ENCODE data around the gene ZBTB32. TPM values are rescaled to one million over a fixed set of nuclear protein-coding genes. Genes with fewer than 3 reads are reported as not detected.

The ZBTB32 gene
- total RNA-seq, 6 donors from 2014 or later: 0.20 to 0.55 (median 0.30) TPM; not detected in 3

- Histone ChIP-seq H3K4me1 (peaks cover 7 to 15% (median 11%) of the 10 kb centered on the region in 4 donors), H3K9me3 (no peaks in the 10 kb centered on the region), H3K27ac (peak overlapping the region in 1 of 4 donors; percentile 74), H3K27me3 (no peaks in the 10 kb centered on the region), H3K4me3 (peak overlapping the region in 2 of 4 donors; percentile 51 to 77), H3K36me3 (no peaks in the 10 kb centered on the region)
- ATAC-seq (ENCODE audit: low FRiP score in 2 of 2) (no peak), DNase-seq (no peak)
- 52 to 68% methylated on average over 7 to 9 of the region's 9 CpGs for WGBS, 2 donors
- TF ChIP-seq EP300 (IDR thresholded peaks at IDR 0.05) (no peak), POLR2AphosphoS5 (IDR thresholded peaks at IDR 0.05) (no peak), POLR2A (IDR thresholded peaks at IDR 0.05) (no peak)
- TF ChIP-seq, protein P1, sequence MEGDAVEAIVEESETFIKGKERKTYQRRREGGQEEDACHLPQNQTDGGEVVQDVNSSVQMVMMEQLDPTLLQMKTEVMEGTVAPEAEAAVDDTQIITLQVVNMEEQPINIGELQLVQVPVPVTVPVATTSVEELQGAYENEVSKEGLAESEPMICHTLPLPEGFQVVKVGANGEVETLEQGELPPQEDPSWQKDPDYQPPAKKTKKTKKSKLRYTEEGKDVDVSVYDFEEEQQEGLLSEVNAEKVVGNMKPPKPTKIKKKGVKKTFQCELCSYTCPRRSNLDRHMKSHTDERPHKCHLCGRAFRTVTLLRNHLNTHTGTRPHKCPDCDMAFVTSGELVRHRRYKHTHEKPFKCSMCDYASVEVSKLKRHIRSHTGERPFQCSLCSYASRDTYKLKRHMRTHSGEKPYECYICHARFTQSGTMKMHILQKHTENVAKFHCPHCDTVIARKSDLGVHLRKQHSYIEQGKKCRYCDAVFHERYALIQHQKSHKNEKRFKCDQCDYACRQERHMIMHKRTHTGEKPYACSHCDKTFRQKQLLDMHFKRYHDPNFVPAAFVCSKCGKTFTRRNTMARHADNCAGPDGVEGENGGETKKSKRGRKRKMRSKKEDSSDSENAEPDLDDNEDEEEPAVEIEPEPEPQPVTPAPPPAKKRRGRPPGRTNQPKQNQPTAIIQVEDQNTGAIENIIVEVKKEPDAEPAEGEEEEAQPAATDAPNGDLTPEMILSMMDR (IDR thresholded peaks at IDR 0.05): no peak
These were observed 1.0 kb upstream of the ZBTB32 start for GRCh38 chr19:35703343-35703742.

DNA sequence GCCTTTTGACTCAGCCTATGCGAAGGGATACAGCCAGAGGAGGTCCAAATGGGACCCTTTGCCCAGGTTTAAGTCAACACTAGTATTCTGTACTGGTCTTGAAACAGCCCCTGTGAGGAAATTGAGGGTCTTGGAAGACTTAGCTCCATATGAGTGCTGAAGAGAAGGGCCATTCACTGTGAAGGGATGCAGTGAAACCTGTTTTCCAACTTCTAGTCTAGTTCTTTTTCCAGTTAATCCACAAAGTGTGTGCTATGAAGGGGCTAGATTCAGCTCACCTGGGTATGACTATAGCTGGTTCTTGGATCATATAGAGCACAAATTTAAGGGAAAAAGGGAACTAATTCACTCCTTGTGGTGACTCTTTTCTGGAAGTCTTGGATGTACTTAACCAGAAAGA lies 4.0 kb downstream of the ZBTB32 start:
- DNase-seq (no peak), ATAC-seq (ENCODE audit: low FRiP score in 2 of 2) (no peak)
- 56% methylated on average over 1 of the region's 1 CpG; no CpG with 5 or more reads in 1 of the 2 donors for WGBS, 2 donors
- TF ChIP-seq POLR2A (IDR thresholded peaks at IDR 0.05) (no peak), POLR2AphosphoS5 (IDR thresholded peaks at IDR 0.05) (no peak), EP300 (IDR thresholded peaks at IDR 0.05) (no peak)
- TF ChIP-seq, protein P1 (IDR thresholded peaks at IDR 0.05): no peak
- Histone ChIP-seq H3K9me3 (no peaks in the 10 kb centered on the region), H3K27ac (no peak overlapping the region), H3K4me1 (peaks cover 0 to under 1% (median 0%) of the 10 kb centered on the region in 4 donors), H3K27me3 (no peaks in the 10 kb centered on the region), H3K36me3 (no peaks in the 10 kb centered on the region), H3K4me3 (no peak overlapping the region)

GRCh38 chr19:35710784-35711723 lies 6.7 kb downstream of the ZBTB32 start:
- Histone ChIP-seq H3K9me3 (no peaks in the 10 kb centered on the region), H3K36me3 (no peaks in the 10 kb centered on the region), H3K4me3 (no peak overlapping the region), H3K4me1 (peaks cover 7 to 11% (median 8%) of the 10 kb centered on the region in 4 donors), H3K27ac (no peak overlapping the region), H3K27me3 (no peaks in the 10 kb centered on the region)
- ATAC-seq (ENCODE audit: low FRiP score in 2 of 2) (no peak), DNase-seq (no peak)
- WGBS, 2 donors: 64 to 66% methylated on average over 12 to 13 of the region's 13 CpGs
- TF ChIP-seq, protein P1 (IDR thresholded peaks at IDR 0.05): no peak
- no peak for TF ChIP-seq POLR2AphosphoS5 (IDR thresholded peaks at IDR 0.05)
- no peak for TF ChIP-seq EP300 (IDR thresholded peaks at IDR 0.05)
- TF ChIP-seq POLR2A (IDR thresholded peaks at IDR 0.05): no peak

- Histone ChIP-seq H3K27me3 (no peaks in the 10 kb centered on the region), H3K4me3 (no peak overlapping the region), H3K9me3 (no peaks in the 10 kb centered on the region), H3K4me1 (peaks cover 8 to 19% (median 14%) of the 10 kb centered on the region in 4 donors), H3K36me3 (no peaks in the 10 kb centered on the region), H3K27ac (no peak overlapping the region)
- no peak for ATAC-seq (ENCODE audit: low FRiP score in 2 of 2)
- 57 to 83% methylated on average over 11 of the region's 11 CpGs for WGBS, 2 donors
- DNase-seq: no peak
- TF ChIP-seq, protein P1 (IDR thresholded peaks at IDR 0.05): no peak
- TF ChIP-seq EP300 (IDR thresholded peaks at IDR 0.05): no peak
- no peak for TF ChIP-seq POLR2AphosphoS5 (IDR thresholded peaks at IDR 0.05)
- TF ChIP-seq POLR2A (IDR thresholded peaks at IDR 0.05): no peak
These were observed 8.5 kb downstream of the ZBTB32 start for GRCh38 chr19:35712567-35713505.

Measured in upper lobe of left lung (tissue), 6 donors.